ENCODE data around the gene RECQL5. TPM values are rescaled to one million over a fixed set of nuclear protein-coding genes. Genes with fewer than 3 reads are reported as not detected.

RECQL5 gene
- polyA plus RNA-seq, 1 of the 3 experiments (the other 2 are of a cell fraction), result 25.3 TPM

DNA sequence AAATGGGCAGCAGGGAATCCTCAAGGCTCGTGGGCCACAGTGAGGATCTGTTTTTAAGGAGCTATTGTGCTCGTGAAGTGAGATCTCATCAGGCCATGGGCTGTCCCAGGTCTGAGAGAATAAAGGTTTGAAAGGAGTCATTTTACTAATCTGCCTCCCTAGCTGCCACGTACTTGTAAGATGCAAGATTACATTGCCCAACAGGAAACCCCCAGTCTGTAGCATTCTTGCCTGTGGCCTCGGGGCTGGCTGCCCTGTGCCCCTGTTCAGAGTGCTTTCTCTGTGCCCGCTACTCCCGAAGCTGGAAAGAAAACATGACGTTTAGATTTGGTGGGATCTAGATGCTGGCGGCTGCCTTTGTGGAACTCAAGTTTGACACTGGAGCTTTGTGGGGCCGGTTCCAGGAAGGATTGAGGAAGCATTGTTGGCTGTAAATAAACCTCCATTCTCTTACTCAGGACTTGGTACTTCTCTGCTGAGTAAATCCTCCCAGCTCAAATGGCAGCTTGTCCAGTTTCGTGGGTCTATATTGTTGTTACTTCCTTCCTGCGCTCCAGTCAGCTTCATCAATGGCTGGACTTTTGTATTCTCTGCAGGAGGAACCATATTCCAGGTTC, 21.4 kb upstream of the RECQL5 start:
- CTCF ChIA-PET, result interaction anchor here (0.9 to 4.0 kb wide), 9 partner anchors 8 to 158 kb away, joined by 3 to 22 read pairs (median 4); partner anchors contain the start of gene SMIM5

DNA sequence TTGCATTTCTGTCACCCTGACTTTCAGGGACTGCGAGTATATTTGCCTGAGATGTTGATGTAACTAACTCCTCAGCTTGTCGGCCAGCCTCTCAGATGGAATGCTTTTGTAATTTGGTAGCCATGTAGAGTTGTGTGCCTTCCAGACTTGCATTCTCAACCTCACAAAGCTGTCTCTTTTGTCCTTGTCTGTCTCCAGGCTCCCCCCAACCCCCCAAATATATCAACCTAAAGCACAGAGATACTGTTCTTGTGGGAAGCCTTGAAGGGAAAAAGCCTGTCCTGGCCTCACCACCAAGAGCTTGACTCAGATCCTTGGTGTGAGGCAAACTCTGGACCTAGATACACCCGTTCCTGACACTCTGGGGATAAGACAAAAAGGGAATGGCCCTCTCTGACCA, 18.5 kb upstream of the RECQL5 start:
- H3K27ac ChIP-seq (ENCODE audit: low read depth in 2 of 2, low read length in 1 of 2), result peak overlapping the region in 1 of 2 experiments; percentile 59; a peak in 1 of 4 replicates
- 85% methylated on average over 3 of the region's 3 CpGs for WGBS (ENCODE audit: low lambda C conversion rate)
- no peak overlapping the region for H3K4me3 ChIP-seq (ENCODE audit: low read depth in 2 of 2, low read length in 1 of 2)
- peaks cover 5 to 25% of the 10 kb centered on the region in 2 experiments for H3K36me3 ChIP-seq (replicated peaks in 1 of 2; ENCODE audit: control insufficient read depth in 1 of 2, insufficient read depth in 2 of 2, low read length in 1 of 2)
- no peak overlapping the region for H2AFZ ChIP-seq (ENCODE audit: low read depth)
- DNase-seq, result no peak
- peak overlapping the region; percentile 9; the same call in 1 of the 2 replicates for H3K4me2 ChIP-seq
- H3K27me3 ChIP-seq (ENCODE audit: insufficient read depth), result no peaks in the 10 kb centered on the region
- H3K79me2 ChIP-seq (ENCODE audit: insufficient read depth), result peaks cover 91% of the 10 kb centered on the region
- no peaks in the 10 kb centered on the region for H3K9me3 ChIP-seq
- H4K20me1 ChIP-seq (ENCODE audit: insufficient read depth), result peaks cover 12% of the 10 kb centered on the region; the same call in 1 of the 2 replicates
- no peaks in the 10 kb centered on the region for H3K9me2 ChIP-seq
- POLR2A ChIA-PET, result no interaction called here
- H3K9ac ChIP-seq, result no peak overlapping the region
- H3F3A ChIP-seq (replicated peaks; ENCODE audit: insufficient read depth), result peaks cover 34% of the 10 kb centered on the region
- H3K4me1 ChIP-seq (ENCODE audit: control insufficient read depth in 1 of 2, insufficient read depth in 2 of 2, low read depth in 1 of 2, low read length in 1 of 2), result peaks cover 6 to 47% of the 10 kb centered on the region in 2 experiments; a peak in 3 of 4 replicates
- CTCF ChIA-PET, result interaction anchor here (1.5 to 5.2 kb wide), 4 partner anchors 9 to 68 kb away, joined by 3 to 50 read pairs (median 14); partner anchors contain the start of gene SMIM5
- no peak for TF ChIP-seq SIN3A (IDR thresholded peaks at IDR 0.05; ENCODE audit: borderline replicate concordance, low read depth, low read length)
- TF ChIP-seq, protein P1, sequence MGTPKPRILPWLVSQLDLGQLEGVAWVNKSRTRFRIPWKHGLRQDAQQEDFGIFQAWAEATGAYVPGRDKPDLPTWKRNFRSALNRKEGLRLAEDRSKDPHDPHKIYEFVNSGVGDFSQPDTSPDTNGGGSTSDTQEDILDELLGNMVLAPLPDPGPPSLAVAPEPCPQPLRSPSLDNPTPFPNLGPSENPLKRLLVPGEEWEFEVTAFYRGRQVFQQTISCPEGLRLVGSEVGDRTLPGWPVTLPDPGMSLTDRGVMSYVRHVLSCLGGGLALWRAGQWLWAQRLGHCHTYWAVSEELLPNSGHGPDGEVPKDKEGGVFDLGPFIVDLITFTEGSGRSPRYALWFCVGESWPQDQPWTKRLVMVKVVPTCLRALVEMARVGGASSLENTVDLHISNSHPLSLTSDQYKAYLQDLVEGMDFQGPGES (IDR thresholded peaks at IDR 0.05; ENCODE audit: low read depth, low read length), result no peak

More for the DNA sequence above, 21.4 kb upstream of the RECQL5 start:
- Histone ChIP-seq H2AFZ (ENCODE audit: low read depth) (no peak overlapping the region), H3K9me3 (no peaks in the 10 kb centered on the region), H3K27me3 (ENCODE audit: insufficient read depth) (no peaks in the 10 kb centered on the region), H3F3A (replicated peaks; ENCODE audit: insufficient read depth) (peaks cover 40% of the 10 kb centered on the region), H3K4me1 (ENCODE audit: control insufficient read depth in 1 of 2, insufficient read depth in 2 of 2, low read depth in 1 of 2, low read length in 1 of 2) (peaks cover 25 to 64% of the 10 kb centered on the region in 2 experiments; a peak in 3 of 4 replicates), H3K79me2 (ENCODE audit: insufficient read depth) (peaks cover 93% of the 10 kb centered on the region), H4K20me1 (ENCODE audit: insufficient read depth) (peaks cover 9% of the 10 kb centered on the region; the same call in 1 of the 2 replicates), H3K36me3 (replicated peaks in 1 of 2; ENCODE audit: control insufficient read depth in 1 of 2, insufficient read depth in 2 of 2, low read length in 1 of 2) (peaks cover 10 to 25% of the 10 kb centered on the region in 2 experiments), H3K9ac (no peak overlapping the region), H3K9me2 (no peaks in the 10 kb centered on the region), H3K4me3 (ENCODE audit: low read depth in 2 of 2, low read length in 1 of 2) (no peak overlapping the region), H3K4me2 (no peak overlapping the region), H3K27ac (ENCODE audit: low read depth in 2 of 2, low read length in 1 of 2) (no peak overlapping the region)
- POLR2A ChIA-PET, result interaction anchor here (1.2 kb wide), 1 partner anchor 232 kb away, joined by 3 read pairs; the partner anchor contains the start of gene TMEM94
- TF ChIP-seq MEF2A (IDR thresholded peaks at IDR 0.05; ENCODE audit: borderline replicate concordance, low read depth), result no peak
- no peak for TF ChIP-seq TEAD4 (IDR thresholded peaks at IDR 0.05; ENCODE audit: borderline replicate concordance, insufficient read depth)
- no peak for TF ChIP-seq ELF1 (IDR thresholded peaks at IDR 0.05)
- no peak for TF ChIP-seq RFX5 (IDR thresholded peaks at IDR 0.05; ENCODE audit: low read length)
- no peak for DNase-seq
- 96% methylated on average over 11 of the region's 11 CpGs for WGBS (ENCODE audit: low lambda C conversion rate)

DNA sequence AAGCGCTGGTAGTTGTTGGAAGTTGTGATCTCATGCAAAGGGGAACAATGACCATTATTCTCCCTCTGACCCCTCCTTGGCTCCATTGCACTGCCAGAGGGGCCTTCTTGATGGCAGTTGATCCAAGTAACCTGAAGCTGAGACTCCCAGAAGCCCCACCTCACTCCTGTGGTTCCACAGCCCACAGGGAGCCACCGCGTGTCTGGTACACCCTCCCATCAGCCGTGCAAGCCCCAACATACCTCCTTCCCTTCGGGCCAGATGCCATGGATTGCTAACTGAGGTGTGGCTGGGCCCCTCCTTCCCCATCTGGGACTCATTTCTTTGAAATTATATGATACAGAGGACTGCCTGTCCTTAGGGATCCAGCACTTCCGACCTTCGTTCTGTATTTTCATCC, 18.0 kb upstream of the RECQL5 start:
- Histone ChIP-seq H3K9ac (no peak overlapping the region), H4K20me1 (ENCODE audit: insufficient read depth) (peaks cover 12% of the 10 kb centered on the region; the same call in 1 of the 2 replicates), H3K27ac (ENCODE audit: low read depth in 2 of 2, low read length in 1 of 2) (peak overlapping the region in 1 of 2 experiments; percentile 59; a peak in 2 of 4 replicates), H3K9me3 (no peaks in the 10 kb centered on the region), H3K4me1 (ENCODE audit: control insufficient read depth in 1 of 2, insufficient read depth in 2 of 2, low read depth in 1 of 2, low read length in 1 of 2) (peaks cover 6 to 48% of the 10 kb centered on the region in 2 experiments; a peak in 3 of 4 replicates), H3F3A (replicated peaks; ENCODE audit: insufficient read depth) (peaks cover 36% of the 10 kb centered on the region), H3K36me3 (replicated peaks in 1 of 2; ENCODE audit: control insufficient read depth in 1 of 2, insufficient read depth in 2 of 2, low read length in 1 of 2) (peaks cover 8 to 20% of the 10 kb centered on the region in 2 experiments), H2AFZ (ENCODE audit: low read depth) (no peak overlapping the region), H3K4me2 (peak overlapping the region; percentile 9; the same call in 1 of the 2 replicates), H3K79me2 (ENCODE audit: insufficient read depth) (peaks cover 91% of the 10 kb centered on the region), H3K27me3 (ENCODE audit: insufficient read depth) (no peaks in the 10 kb centered on the region), H3K9me2 (no peaks in the 10 kb centered on the region), H3K4me3 (ENCODE audit: low read depth in 2 of 2, low read length in 1 of 2) (no peak overlapping the region)
- DNase-seq, result no peak
- WGBS (ENCODE audit: low lambda C conversion rate), result 81% methylated on average over 7 of the region's 7 CpGs
- CTCF ChIA-PET, result interaction anchor here (4.0 to 5.2 kb wide), 2 partner anchors 10 to 52 kb away, joined by 22 to 50 read pairs; partner anchors contain the start of gene SMIM5
- POLR2A ChIA-PET, result no interaction called here
- TF ChIP-seq SIN3A (IDR thresholded peaks at IDR 0.05; ENCODE audit: borderline replicate concordance, low read depth, low read length) (no peak), JUND (IDR thresholded peaks at IDR 0.05) (no peak), RXRA (IDR thresholded peaks at IDR 0.05; ENCODE audit: borderline replicate concordance, low read depth) (no peak), FOXJ3 (CRISPR knock-in tag; IDR thresholded peaks at IDR 0.05) (no peak), MXI1 (IDR thresholded peaks at IDR 0.05; ENCODE audit: low read depth, low read length) (no peak), TCF12 (IDR thresholded peaks at IDR 0.05) (peak; percentile 39; the same call in 1 of the 2 replicates)
- TF ChIP-seq, protein P2, sequence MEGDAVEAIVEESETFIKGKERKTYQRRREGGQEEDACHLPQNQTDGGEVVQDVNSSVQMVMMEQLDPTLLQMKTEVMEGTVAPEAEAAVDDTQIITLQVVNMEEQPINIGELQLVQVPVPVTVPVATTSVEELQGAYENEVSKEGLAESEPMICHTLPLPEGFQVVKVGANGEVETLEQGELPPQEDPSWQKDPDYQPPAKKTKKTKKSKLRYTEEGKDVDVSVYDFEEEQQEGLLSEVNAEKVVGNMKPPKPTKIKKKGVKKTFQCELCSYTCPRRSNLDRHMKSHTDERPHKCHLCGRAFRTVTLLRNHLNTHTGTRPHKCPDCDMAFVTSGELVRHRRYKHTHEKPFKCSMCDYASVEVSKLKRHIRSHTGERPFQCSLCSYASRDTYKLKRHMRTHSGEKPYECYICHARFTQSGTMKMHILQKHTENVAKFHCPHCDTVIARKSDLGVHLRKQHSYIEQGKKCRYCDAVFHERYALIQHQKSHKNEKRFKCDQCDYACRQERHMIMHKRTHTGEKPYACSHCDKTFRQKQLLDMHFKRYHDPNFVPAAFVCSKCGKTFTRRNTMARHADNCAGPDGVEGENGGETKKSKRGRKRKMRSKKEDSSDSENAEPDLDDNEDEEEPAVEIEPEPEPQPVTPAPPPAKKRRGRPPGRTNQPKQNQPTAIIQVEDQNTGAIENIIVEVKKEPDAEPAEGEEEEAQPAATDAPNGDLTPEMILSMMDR (IDR thresholded peaks at IDR 0.05), result no peak
- TF ChIP-seq, protein P3, sequence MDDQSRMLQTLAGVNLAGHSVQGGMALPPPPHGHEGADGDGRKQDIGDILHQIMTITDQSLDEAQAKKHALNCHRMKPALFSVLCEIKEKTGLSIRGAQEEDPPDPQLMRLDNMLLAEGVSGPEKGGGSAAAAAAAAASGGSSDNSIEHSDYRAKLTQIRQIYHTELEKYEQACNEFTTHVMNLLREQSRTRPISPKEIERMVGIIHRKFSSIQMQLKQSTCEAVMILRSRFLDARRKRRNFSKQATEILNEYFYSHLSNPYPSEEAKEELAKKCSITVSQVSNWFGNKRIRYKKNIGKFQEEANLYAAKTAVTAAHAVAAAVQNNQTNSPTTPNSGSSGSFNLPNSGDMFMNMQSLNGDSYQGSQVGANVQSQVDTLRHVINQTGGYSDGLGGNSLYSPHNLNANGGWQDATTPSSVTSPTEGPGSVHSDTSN (IDR thresholded peaks at IDR 0.05), result no peak
